Lower leg skin (tissue), 3 donors: Measurements from ENCODE around the gene CD46.

Experiments
- POLR2A ChIP-seq, 2 donors: fragments of 450-650 bp; IDR thresholded peaks; one replicate each; pipeline ENCODE4 v1.6.1; 2016 to 2017; ENCODE audit warnings: antibody characterized with exemption in 2 of 2, mild to moderate bottlenecking in 1 of 2, moderate library complexity in 1 of 2
- TF ChIP-seq, protein P1 (sequence below), 3 donors: fragments of 450-650 bp; IDR thresholded peaks; one replicate each; pipeline ENCODE4 v1.5.1; 2016; ENCODE audit warnings: antibody characterized with exemption in 3 of 3, mild to moderate bottlenecking in 3 of 3, moderate library complexity in 2 of 3

DNA sequence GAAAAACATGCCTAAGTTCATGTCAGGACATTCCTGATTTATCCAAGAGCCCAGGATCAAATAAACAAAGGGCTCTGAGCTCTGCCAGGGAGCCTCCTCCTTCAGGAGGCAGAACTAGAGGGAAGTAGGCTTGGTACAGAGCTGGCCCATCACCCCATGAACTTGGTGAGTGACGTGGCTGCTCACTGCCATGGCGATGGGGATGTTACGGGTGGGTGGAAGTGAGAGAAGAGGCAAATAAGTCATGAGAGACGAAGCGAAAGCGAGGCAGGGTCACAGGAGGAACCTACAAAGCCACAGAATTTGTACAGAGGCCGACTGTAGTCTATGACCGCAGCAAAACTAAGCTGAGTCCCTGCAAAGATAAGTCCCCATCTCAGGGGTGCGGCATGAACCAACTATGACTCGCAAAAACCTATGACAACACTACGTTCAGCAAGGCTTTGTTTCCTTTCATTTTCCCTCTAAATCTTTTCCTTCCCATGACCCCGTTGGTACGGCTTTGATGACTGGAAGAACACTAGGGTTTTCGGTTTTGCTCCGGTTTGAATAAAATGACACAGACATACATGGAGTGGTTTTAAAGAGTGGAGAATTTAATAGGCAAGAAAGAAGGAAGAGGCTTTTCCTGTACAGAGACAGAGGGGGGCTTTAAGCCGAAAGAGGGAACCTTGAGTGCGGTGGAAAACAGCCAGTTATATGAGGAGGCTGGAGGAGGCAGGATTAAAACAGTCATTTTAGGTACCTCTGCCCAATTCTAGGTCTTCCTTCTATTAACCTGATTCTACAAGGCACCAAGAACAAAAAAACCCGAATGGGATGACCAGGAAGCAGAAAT lies 74.1 kb downstream of the CD46 start:
- TF ChIP-seq POLR2A (IDR thresholded peaks at IDR 0.05) = no peak
- TF ChIP-seq, protein P1, sequence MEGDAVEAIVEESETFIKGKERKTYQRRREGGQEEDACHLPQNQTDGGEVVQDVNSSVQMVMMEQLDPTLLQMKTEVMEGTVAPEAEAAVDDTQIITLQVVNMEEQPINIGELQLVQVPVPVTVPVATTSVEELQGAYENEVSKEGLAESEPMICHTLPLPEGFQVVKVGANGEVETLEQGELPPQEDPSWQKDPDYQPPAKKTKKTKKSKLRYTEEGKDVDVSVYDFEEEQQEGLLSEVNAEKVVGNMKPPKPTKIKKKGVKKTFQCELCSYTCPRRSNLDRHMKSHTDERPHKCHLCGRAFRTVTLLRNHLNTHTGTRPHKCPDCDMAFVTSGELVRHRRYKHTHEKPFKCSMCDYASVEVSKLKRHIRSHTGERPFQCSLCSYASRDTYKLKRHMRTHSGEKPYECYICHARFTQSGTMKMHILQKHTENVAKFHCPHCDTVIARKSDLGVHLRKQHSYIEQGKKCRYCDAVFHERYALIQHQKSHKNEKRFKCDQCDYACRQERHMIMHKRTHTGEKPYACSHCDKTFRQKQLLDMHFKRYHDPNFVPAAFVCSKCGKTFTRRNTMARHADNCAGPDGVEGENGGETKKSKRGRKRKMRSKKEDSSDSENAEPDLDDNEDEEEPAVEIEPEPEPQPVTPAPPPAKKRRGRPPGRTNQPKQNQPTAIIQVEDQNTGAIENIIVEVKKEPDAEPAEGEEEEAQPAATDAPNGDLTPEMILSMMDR (IDR thresholded peaks at IDR 0.05) = no peak
